SJSA1 (cell line): Measurements from ENCODE around the gene TBX21. TPM values are rescaled to one million over a fixed set of nuclear protein-coding genes. Genes with fewer than 3 reads are reported as not detected.

Experiments
- total RNA-seq: library from RNA; depleted of rRNA; stranded (reverse); fragments of >200 nt; shearing (Covaris generic); gene quantifications from 2 replicates; pipeline ENCODE4 v1.2.3, GENCODE V29; 2014; rRNA removed

TBX21 gene
- total RNA-seq, 1 experiment from 2014 or later: not detected

Other genes with a start within 250 kb of the TBX21 start
- gene NPEPPS, start 202.1 kb upstream of the TBX21 start, total RNA-seq: 60.3 and 69.0 TPM in 2 replicates
- 571 and 681 TPM in 2 replicates for gene KPNB1, start 83.3 kb upstream of the TBX21 start, total RNA-seq
- 3.5 and 4.5 TPM in 2 replicates for gene TBKBP1, start 39.1 kb upstream of the TBX21 start, total RNA-seq
- gene OSBPL7, start 88.6 kb downstream of the TBX21 start, total RNA-seq: 6.2 and 6.4 TPM in 2 replicates
- 27.3 and 54.7 TPM in 2 replicates for gene MRPL10, start 98.3 kb downstream of the TBX21 start, total RNA-seq
- gene LRRC46, start 98.4 kb downstream of the TBX21 start, total RNA-seq: not detected in 2 replicates
- 39.5 and 41.1 TPM in 2 replicates for gene SCRN2, start 108.0 kb downstream of the TBX21 start, total RNA-seq
- gene SP6, start 117.9 kb downstream of the TBX21 start, total RNA-seq: not detected in 2 replicates
- 1.8 and 2.1 TPM in 2 replicates for gene SP2, start 163.0 kb downstream of the TBX21 start, total RNA-seq
- 34.3 and 94.6 TPM in 2 replicates for gene PNPO, start 208.3 kb downstream of the TBX21 start, total RNA-seq
- not detected in 2 replicates for gene PRR15L, start 224.6 kb downstream of the TBX21 start, total RNA-seq
- 89.5 and 94.9 TPM in 2 replicates for gene CDK5RAP3, start 237.9 kb downstream of the TBX21 start, total RNA-seq